Stimulated activated naive CD8-positive, alpha-beta T cell treated with anti-CD3 and anti-CD28 coated beads, Interleukin-15, Interleukin-2, amounts not matched to agents 100 ng/mL and 50 ng/mL, for 24 hours (primary cell): ENCODE data around the gene XDH.

Source experiments
- H3K27ac Mint-ChIP-seq: one replicate; pipeline ENCODE4 v1.8.0; 2021; ENCODE audit warnings: mild to moderate bottlenecking, mixed read lengths
- H3K27me3 Mint-ChIP-seq: one replicate; pipeline ENCODE4 v1.8.0; 2021; ENCODE audit warnings: mixed read lengths
- H3K36me3 Mint-ChIP-seq: one replicate; pipeline ENCODE4 v1.8.0; 2021; ENCODE audit warnings: low read depth, mixed read lengths
- H3K4me1 Mint-ChIP-seq: one replicate; pipeline ENCODE4 v1.8.0; 2021; ENCODE audit warnings: low read depth, mixed read lengths
- H3K4me3 Mint-ChIP-seq: one replicate; pipeline ENCODE4 v1.8.0; 2021; ENCODE audit warnings: mild to moderate bottlenecking, mixed read lengths
- H3K9me3 Mint-ChIP-seq: one replicate; pipeline ENCODE4 v1.8.0; 2021; ENCODE audit warnings: mixed read lengths

Gene XDH

GRCh38 chr2:31415421-31415820 lies 879 bp upstream of the XDH start:
- no peak overlapping the region for H3K27ac Mint-ChIP-seq
- no peak overlapping the region for H3K4me3 Mint-ChIP-seq
- H3K36me3 Mint-ChIP-seq, result no peaks in the 10 kb centered on the region
- peaks cover 11% of the 10 kb centered on the region for H3K9me3 Mint-ChIP-seq
- peaks cover 4% of the 10 kb centered on the region for H3K4me1 Mint-ChIP-seq
- H3K27me3 Mint-ChIP-seq, result peaks cover 14% of the 10 kb centered on the region

- Mint-ChIP-seq H3K36me3 (no peaks in the 10 kb centered on the region), H3K4me3 (no peak overlapping the region), H3K4me1 (peaks cover 4% of the 10 kb centered on the region), H3K9me3 (peaks cover 3% of the 10 kb centered on the region), H3K27me3 (peaks cover 22% of the 10 kb centered on the region), H3K27ac (no peak overlapping the region)
Observed at GRCh38 chr2:31413862-31414550, 536 bp downstream of the XDH start.

- no peak overlapping the region for H3K27ac Mint-ChIP-seq
- peaks cover 29% of the 10 kb centered on the region for H3K27me3 Mint-ChIP-seq
- H3K9me3 Mint-ChIP-seq, result no peaks in the 10 kb centered on the region
- peaks cover 4% of the 10 kb centered on the region for H3K4me1 Mint-ChIP-seq
- H3K4me3 Mint-ChIP-seq, result no peak overlapping the region
- no peaks in the 10 kb centered on the region for H3K36me3 Mint-ChIP-seq
Observed at GRCh38 chr2:31413025-31413424, 1.5 kb downstream of the XDH start.

GRCh38 chr2:31411771-31412170 lies 2.8 kb downstream of the XDH start:
- H3K4me3 Mint-ChIP-seq, result no peak overlapping the region
- no peaks in the 10 kb centered on the region for H3K36me3 Mint-ChIP-seq
- H3K9me3 Mint-ChIP-seq, result no peaks in the 10 kb centered on the region
- peaks cover 33% of the 10 kb centered on the region for H3K27me3 Mint-ChIP-seq
- H3K4me1 Mint-ChIP-seq, result peaks cover 4% of the 10 kb centered on the region
- no peak overlapping the region for H3K27ac Mint-ChIP-seq

GRCh38 chr2:31406593-31407385 lies 7.8 kb downstream of the XDH start:
- Mint-ChIP-seq H3K27me3 (peaks cover 29% of the 10 kb centered on the region), H3K9me3 (no peaks in the 10 kb centered on the region), H3K4me3 (no peak overlapping the region), H3K4me1 (no peaks in the 10 kb centered on the region), H3K36me3 (no peaks in the 10 kb centered on the region), H3K27ac (no peak overlapping the region)

- H3K4me3 Mint-ChIP-seq, result no peak overlapping the region
- H3K4me1 Mint-ChIP-seq, result no peaks in the 10 kb centered on the region
- peaks cover 22% of the 10 kb centered on the region for H3K27me3 Mint-ChIP-seq
- H3K36me3 Mint-ChIP-seq, result no peaks in the 10 kb centered on the region
- no peak overlapping the region for H3K27ac Mint-ChIP-seq
- peaks cover 2% of the 10 kb centered on the region for H3K9me3 Mint-ChIP-seq
Observed at GRCh38 chr2:31404827-31405226, 9.7 kb downstream of the XDH start.

- Mint-ChIP-seq H3K9me3 (peaks cover 4% of the 10 kb centered on the region), H3K4me3 (no peak overlapping the region), H3K27me3 (peaks cover 20% of the 10 kb centered on the region), H3K27ac (no peak overlapping the region), H3K4me1 (no peaks in the 10 kb centered on the region), H3K36me3 (no peaks in the 10 kb centered on the region)
Observed at GRCh38 chr2:31404302-31404701, 10.2 kb downstream of the XDH start.

GRCh38 chr2:31402388-31402787 lies 12.2 kb downstream of the XDH start:
- H3K36me3 Mint-ChIP-seq, result no peaks in the 10 kb centered on the region
- H3K9me3 Mint-ChIP-seq, result peaks cover 4% of the 10 kb centered on the region
- H3K4me1 Mint-ChIP-seq, result no peaks in the 10 kb centered on the region
- no peak overlapping the region for H3K27ac Mint-ChIP-seq
- H3K27me3 Mint-ChIP-seq, result peaks cover 8% of the 10 kb centered on the region
- H3K4me3 Mint-ChIP-seq, result no peak overlapping the region

GRCh38 chr2:31401580-31401979 lies 13.0 kb downstream of the XDH start:
- H3K4me1 Mint-ChIP-seq, result no peaks in the 10 kb centered on the region
- peaks cover 5% of the 10 kb centered on the region for H3K27me3 Mint-ChIP-seq
- no peaks in the 10 kb centered on the region for H3K36me3 Mint-ChIP-seq
- H3K9me3 Mint-ChIP-seq, result peaks cover 4% of the 10 kb centered on the region
- no peak overlapping the region for H3K4me3 Mint-ChIP-seq
- H3K27ac Mint-ChIP-seq, result no peak overlapping the region

GRCh38 chr2:31398881-31399280 lies 15.7 kb downstream of the XDH start:
- Mint-ChIP-seq H3K27me3 (peaks cover 17% of the 10 kb centered on the region), H3K27ac (no peak overlapping the region), H3K36me3 (no peaks in the 10 kb centered on the region), H3K4me3 (no peak overlapping the region), H3K9me3 (peaks cover 4% of the 10 kb centered on the region), H3K4me1 (no peaks in the 10 kb centered on the region)

- Mint-ChIP-seq H3K27me3 (peaks cover 20% of the 10 kb centered on the region), H3K4me1 (no peaks in the 10 kb centered on the region), H3K36me3 (no peaks in the 10 kb centered on the region), H3K27ac (no peak overlapping the region), H3K4me3 (no peak overlapping the region), H3K9me3 (peaks cover 4% of the 10 kb centered on the region)
Observed at GRCh38 chr2:31397094-31397493, 17.4 kb downstream of the XDH start.

- no peak overlapping the region for H3K4me3 Mint-ChIP-seq
- no peaks in the 10 kb centered on the region for H3K4me1 Mint-ChIP-seq
- H3K27me3 Mint-ChIP-seq, result peaks cover 10% of the 10 kb centered on the region
- H3K36me3 Mint-ChIP-seq, result no peaks in the 10 kb centered on the region
- H3K27ac Mint-ChIP-seq, result no peak overlapping the region
- no peaks in the 10 kb centered on the region for H3K9me3 Mint-ChIP-seq
Observed at GRCh38 chr2:31390324-31390723, 24.2 kb downstream of the XDH start.

GRCh38 chr2:31388736-31389135 lies 25.8 kb downstream of the XDH start:
- Mint-ChIP-seq H3K36me3 (no peaks in the 10 kb centered on the region), H3K9me3 (no peaks in the 10 kb centered on the region), H3K27ac (no peak overlapping the region), H3K4me1 (no peaks in the 10 kb centered on the region), H3K27me3 (peaks cover 3% of the 10 kb centered on the region), H3K4me3 (no peak overlapping the region)

GRCh38 chr2:31387850-31388249 lies 26.7 kb downstream of the XDH start:
- Mint-ChIP-seq H3K27me3 (peaks cover 2% of the 10 kb centered on the region), H3K4me1 (no peaks in the 10 kb centered on the region), H3K4me3 (no peak overlapping the region), H3K27ac (no peak overlapping the region), H3K9me3 (no peaks in the 10 kb centered on the region), H3K36me3 (no peaks in the 10 kb centered on the region)

- H3K27me3 Mint-ChIP-seq, result no peaks in the 10 kb centered on the region
- no peaks in the 10 kb centered on the region for H3K36me3 Mint-ChIP-seq
- H3K27ac Mint-ChIP-seq, result no peak overlapping the region
- no peak overlapping the region for H3K4me3 Mint-ChIP-seq
- no peaks in the 10 kb centered on the region for H3K9me3 Mint-ChIP-seq
- no peaks in the 10 kb centered on the region for H3K4me1 Mint-ChIP-seq
Observed at GRCh38 chr2:31386648-31387047, 27.9 kb downstream of the XDH start.

GRCh38 chr2:31386172-31386571 lies 28.4 kb downstream of the XDH start:
- Mint-ChIP-seq H3K9me3 (no peaks in the 10 kb centered on the region), H3K36me3 (no peaks in the 10 kb centered on the region), H3K4me3 (no peak overlapping the region), H3K4me1 (no peaks in the 10 kb centered on the region), H3K27ac (no peak overlapping the region), H3K27me3 (no peaks in the 10 kb centered on the region)
